HG03135 (cell line): ENCODE data around the gene TSC22D4.

Experiments used
- ATAC-seq: cut with Tn5 transposase; IDR thresholded peaks from one replicate; pipeline ENCODE4 v1.9.1; 2021; ENCODE audit warnings: mild to moderate bottlenecking, moderate library complexity; ENCODE audit not compliant: unreplicated experiment

TSC22D4 gene

GRCh38 chr7:100493476-100494264, 14.7 kb upstream of the TSC22D4 start:
- ATAC-seq, result no peak

- no peak for ATAC-seq
Observed at GRCh38 chr7:100492738-100493475, 13.9 kb upstream of the TSC22D4 start.

GRCh38 chr7:100491192-100491578, 12.2 kb upstream of the TSC22D4 start:
- no peak for ATAC-seq

GRCh38 chr7:100490483-100491191, 11.6 kb upstream of the TSC22D4 start:
- ATAC-seq, result no peak

- no peak for ATAC-seq
Observed at GRCh38 chr7:100489824-100490223, 10.8 kb upstream of the TSC22D4 start.

GRCh38 chr7:100489121-100489520, 10.1 kb upstream of the TSC22D4 start:
- ATAC-seq, result no peak

- ATAC-seq, result no peak
Observed at GRCh38 chr7:100488333-100489095, 9.5 kb upstream of the TSC22D4 start.

- ATAC-seq, result no peak
Observed at GRCh38 chr7:100486753-100487446, 7.9 kb upstream of the TSC22D4 start.

- no peak for ATAC-seq
Observed at GRCh38 chr7:100486111-100486636, 7.2 kb upstream of the TSC22D4 start.

GRCh38 chr7:100485471-100485876, 6.5 kb upstream of the TSC22D4 start:
- ATAC-seq, result no peak

GRCh38 chr7:100484673-100485045, 5.6 kb upstream of the TSC22D4 start:
- ATAC-seq, result no peak

- ATAC-seq, result no peak
Observed at GRCh38 chr7:100483722-100484672, 5.0 kb upstream of the TSC22D4 start, which contains the start of gene NYAP1. NYAP1 (plus strand) TSS chr7:100483927; CDS start chr7:100485312, 1,385 bp downstream.

GRCh38 chr7:100483090-100483721, 4.2 kb upstream of the TSC22D4 start:
- ATAC-seq, result peak; percentile 51

GRCh38 chr7:100482728-100483089, 3.7 kb upstream of the TSC22D4 start:
- no peak for ATAC-seq

- ATAC-seq, result no peak
Observed at GRCh38 chr7:100481466-100481865, 2.5 kb upstream of the TSC22D4 start.

- no peak for ATAC-seq
Observed at GRCh38 chr7:100477871-100478267, 1.1 kb downstream of the TSC22D4 start.

GRCh38 chr7:100476903-100477870, 1.8 kb downstream of the TSC22D4 start:
- ATAC-seq, result no peak
